CD14-positive monocyte (primary cell): ENCODE data around the gene ACTL8. TPM values are rescaled to one million over a fixed set of nuclear protein-coding genes. Genes with fewer than 3 reads are reported as not detected.
A peak's percentile ranks its signal among the peaks of the same experiment; 100 is the strongest.

Source experiments
- DNase-seq, 3 donors: peaks; one replicate each; pipeline ENCODE4 v3.0.0-alpha.2; 2011 to 2022
- H2AFZ ChIP-seq: 2 replicates; pipeline ENCODE4 v1.6.0; 2012; ENCODE audit warnings: mild to moderate bottlenecking, low read depth, low read length, inconsistent platforms; ENCODE audit not compliant: insufficient read depth, poor library complexity, severe bottlenecking
- H3K27ac ChIP-seq, 2 donors: 1 replicate in 1 of 2; 2 replicates in 1 of 2; pipeline ENCODE4 v1.5.1; 2012 to 2013; ENCODE audit warnings: low read length in 2 of 2, control low read depth in 1 of 2, inconsistent platforms in 1 of 2, low read depth in 1 of 2, mild to moderate bottlenecking in 1 of 2
- H3K27me3 ChIP-seq, 2 donors: one replicate each; pipeline versions ENCODE4 v1.6.0 to v1.6.1; 2011 to 2013; ENCODE audit warnings: low read length in 2 of 2; ENCODE audit not compliant: control insufficient read depth in 2 of 2, insufficient read depth in 2 of 2
- H3K36me3 ChIP-seq, 2 donors: replicated peaks in 1 of 2; 1 replicate in 1 of 2; 2 replicates in 1 of 2; pipeline versions ENCODE4 v1.5.1 to v1.6.1; 2012 to 2013; ENCODE audit warnings: low read length in 2 of 2, control low read depth in 1 of 2, inconsistent platforms in 1 of 2, mild to moderate bottlenecking in 1 of 2; ENCODE audit not compliant: insufficient read depth in 2 of 2, control insufficient read depth in 1 of 2
- H3K4me1 ChIP-seq, 2 donors: 1 replicate in 1 of 2; 2 replicates in 1 of 2; pipeline versions ENCODE4 v1.5.1 to v1.6.1; 2012 to 2013; ENCODE audit warnings: low read length in 2 of 2, control low read depth in 1 of 2, inconsistent platforms in 1 of 2, mild to moderate bottlenecking in 1 of 2, moderate library complexity in 1 of 2; ENCODE audit not compliant: insufficient read depth in 2 of 2, control insufficient read depth in 1 of 2
- H3K4me2 ChIP-seq: replicated peaks from 2 replicates; pipeline ENCODE3; 2012; ENCODE audit warnings: low read length, moderate library complexity, mild to moderate bottlenecking; ENCODE audit not compliant: poor library complexity, severe bottlenecking; ENCODE audit errors: extremely low read depth
- H3K4me3 ChIP-seq, 3 experiments: fragments of 200-600 bp in 1 of 3; sonication (generic) in 1 of 3; replicated peaks in 1 of 3; 1 replicate in 2 of 3; 2 replicates in 1 of 3; pipeline ENCODE4 v1.5.1; 2011 to 2013; ENCODE audit warnings: low read length in 3 of 3, mild to moderate bottlenecking in 3 of 3, control low read depth in 2 of 3, low read depth in 2 of 3, inconsistent platforms in 1 of 3, moderate library complexity in 1 of 3
- H3K79me2 ChIP-seq: 2 replicates; pipeline ENCODE4 v1.6.0; 2012; ENCODE audit warnings: mild to moderate bottlenecking, control low read depth, inconsistent platforms, low read length, moderate library complexity; ENCODE audit not compliant: insufficient read depth
- H3K9ac ChIP-seq: 2 replicates; pipeline ENCODE4 v1.6.0; 2017; ENCODE audit warnings: low read length, mild to moderate bottlenecking; ENCODE audit not compliant: insufficient read depth, poor library complexity, severe bottlenecking
- H3K9me3 ChIP-seq, 2 donors: replicated peaks in 1 of 2; 1 replicate in 1 of 2; 2 replicates in 1 of 2; pipeline versions ENCODE4 v1.5.1 to v1.6.1; 2012 to 2013; ENCODE audit warnings: low read length in 2 of 2, control low read depth in 1 of 2; ENCODE audit not compliant: control insufficient read depth in 1 of 2, insufficient read depth in 1 of 2
- H4K20me1 ChIP-seq: 2 replicates; pipeline ENCODE4 v1.6.0; 2012; ENCODE audit warnings: mild to moderate bottlenecking, low read length, control low read depth, moderate library complexity; ENCODE audit not compliant: insufficient read depth
- H3K27ac Mint-ChIP-seq, 7 donors: one replicate each; pipeline ENCODE4 v1.8.0; 2020; ENCODE audit warnings: mild to moderate bottlenecking in 7 of 7, mixed read lengths in 7 of 7, moderate library complexity in 6 of 7, inconsistent platforms in 2 of 7
- H3K27me3 Mint-ChIP-seq, 3 donors: one replicate each; pipeline ENCODE4 v1.8.0; 2021 to 2022; ENCODE audit warnings: low read depth in 3 of 3, mild to moderate bottlenecking in 3 of 3, mixed read lengths in 3 of 3, moderate library complexity in 3 of 3, inconsistent platforms in 1 of 3
- H3K36me3 Mint-ChIP-seq, 2 donors: one replicate each; pipeline ENCODE4 v1.8.0; 2020; ENCODE audit warnings: mixed read lengths in 2 of 2, inconsistent platforms in 1 of 2, mild to moderate bottlenecking in 1 of 2
- H3K4me1 Mint-ChIP-seq: one replicate; pipeline ENCODE4 v1.8.0; 2020; ENCODE audit warnings: mild to moderate bottlenecking, mixed read lengths
- H3K4me3 Mint-ChIP-seq, 2 donors: one replicate each; pipeline ENCODE4 v1.8.0; 2020; ENCODE audit warnings: mild to moderate bottlenecking in 2 of 2, mixed read lengths in 2 of 2, moderate library complexity in 1 of 2
- H3K9me3 Mint-ChIP-seq, 7 donors: one replicate each; pipeline ENCODE4 v1.8.0; 2020 to 2022; ENCODE audit warnings: mixed read lengths in 7 of 7, mild to moderate bottlenecking in 6 of 7, moderate library complexity in 6 of 7, inconsistent platforms in 2 of 7
- WGBS: methylation state at CpG from one replicate; pipeline ENCODE4 v1.1.5; 2013; ENCODE audit warnings: missing lambda C conversion rate; ENCODE audit not compliant: insufficient coverage; 5-methylcytosine and 5-hydroxymethylcytosine counted together
- intact Hi-C, 2 donors: fragments of 100-400 bp; cut with micrococcal nuclease; formaldehyde crosslinking; loops; one replicate each; pipeline versions ENCODE4 v1.15.0 to v1.15.1; 2023
- polyA plus RNA-seq, 3 donors: library from polyadenylated mRNA; depleted of rRNA in 1 of 3; unstranded in 2 of 3; stranded (reverse) in 1 of 3; fragments of 300-500 nt in 2 of 3; fragments of >200 nt in 1 of 3; fragmentation: Illumina TruSeq in 2 of 3; gene quantifications; 1 replicate in 2 of 3; 2 replicates in 1 of 3; pipeline ENCODE4 v1.2.3, GENCODE V29; 2012 to 2021
- TF ChIP-seq, protein P1 (sequence below): fragments of 200-600 bp; IDR thresholded peaks from one replicate; pipeline ENCODE4 v1.8.0; 2022; ENCODE audit warnings: antibody characterized with exemption, mild to moderate bottlenecking

ACTL8 gene
- polyA plus RNA-seq, 3 donors, result not detected

GRCh38 chr1:17734609-17735008 lies 20.5 kb upstream of the ACTL8 start:
- Histone ChIP-seq H3K4me2 (no peak overlapping the region), H3K36me3 (no peaks in the 10 kb centered on the region), H3K79me2 (no peaks in the 10 kb centered on the region), H3K4me3 (no peak overlapping the region), H3K4me1 (no peaks in the 10 kb centered on the region), H3K9me3 (no peaks in the 10 kb centered on the region), H3K27ac (no peak overlapping the region), H4K20me1 (no peaks in the 10 kb centered on the region), H3K9ac (no peak overlapping the region), H3K27me3 (no peaks in the 10 kb centered on the region), H2AFZ (no peak overlapping the region)
- Mint-ChIP-seq H3K9me3 (peaks cover 0 to 2% (median 0%) of the 10 kb centered on the region in 7 donors), H3K27me3 (peaks cover 4 to 7% (median 5%) of the 10 kb centered on the region in 3 donors), H3K4me3 (no peak overlapping the region), H3K36me3 (no peaks in the 10 kb centered on the region), H3K27ac (peak overlapping the region in 1 of 7 donors; percentile 60), H3K4me1 (no peaks in the 10 kb centered on the region)
- TF ChIP-seq, protein P1, sequence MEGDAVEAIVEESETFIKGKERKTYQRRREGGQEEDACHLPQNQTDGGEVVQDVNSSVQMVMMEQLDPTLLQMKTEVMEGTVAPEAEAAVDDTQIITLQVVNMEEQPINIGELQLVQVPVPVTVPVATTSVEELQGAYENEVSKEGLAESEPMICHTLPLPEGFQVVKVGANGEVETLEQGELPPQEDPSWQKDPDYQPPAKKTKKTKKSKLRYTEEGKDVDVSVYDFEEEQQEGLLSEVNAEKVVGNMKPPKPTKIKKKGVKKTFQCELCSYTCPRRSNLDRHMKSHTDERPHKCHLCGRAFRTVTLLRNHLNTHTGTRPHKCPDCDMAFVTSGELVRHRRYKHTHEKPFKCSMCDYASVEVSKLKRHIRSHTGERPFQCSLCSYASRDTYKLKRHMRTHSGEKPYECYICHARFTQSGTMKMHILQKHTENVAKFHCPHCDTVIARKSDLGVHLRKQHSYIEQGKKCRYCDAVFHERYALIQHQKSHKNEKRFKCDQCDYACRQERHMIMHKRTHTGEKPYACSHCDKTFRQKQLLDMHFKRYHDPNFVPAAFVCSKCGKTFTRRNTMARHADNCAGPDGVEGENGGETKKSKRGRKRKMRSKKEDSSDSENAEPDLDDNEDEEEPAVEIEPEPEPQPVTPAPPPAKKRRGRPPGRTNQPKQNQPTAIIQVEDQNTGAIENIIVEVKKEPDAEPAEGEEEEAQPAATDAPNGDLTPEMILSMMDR, result no peak
- intact Hi-C loops, result no loop called here
- WGBS, result 86% methylated on average over 1 of the region's 7 CpGs
- no peak for DNase-seq

- Histone ChIP-seq H3K27me3 (no peaks in the 10 kb centered on the region), H3K4me3 (no peak overlapping the region), H4K20me1 (no peaks in the 10 kb centered on the region), H3K27ac (no peak overlapping the region), H3K4me1 (no peaks in the 10 kb centered on the region), H3K9me3 (no peaks in the 10 kb centered on the region), H3K79me2 (no peaks in the 10 kb centered on the region), H3K9ac (no peak overlapping the region), H3K4me2 (no peak overlapping the region), H2AFZ (no peak overlapping the region), H3K36me3 (no peaks in the 10 kb centered on the region)
- H3K27ac Mint-ChIP-seq, result peak overlapping the region in 1 of 7 donors; percentile 24
- H3K4me1 Mint-ChIP-seq, result no peaks in the 10 kb centered on the region
- 82% methylated on average over 2 of the region's 2 CpGs for whole genome bisulfite sequencing
- H3K9me3 Mint-ChIP-seq, result peaks cover 0 to 2% (median 0%) of the 10 kb centered on the region in 7 donors
- intact Hi-C loops, result no loop called here
- H3K27me3 Mint-ChIP-seq, result peaks cover 4 to 7% (median 4%) of the 10 kb centered on the region in 3 donors
- TF ChIP-seq, protein P1, result no peak
- no peaks in the 10 kb centered on the region for H3K36me3 Mint-ChIP-seq
- no peak for DNase-seq
- no peak overlapping the region for H3K4me3 Mint-ChIP-seq
Measured at GRCh38 chr1:17735348-17735747, 19.8 kb upstream of the ACTL8 start.
